Measurements from ENCODE around the gene RHOB.
"Not testable (repeated sequence)": the region's sequence is repeated elsewhere in the genome, so short reads cannot be mapped to it uniquely, and the experiment has no call there.

Gene RHOB

DNA sequence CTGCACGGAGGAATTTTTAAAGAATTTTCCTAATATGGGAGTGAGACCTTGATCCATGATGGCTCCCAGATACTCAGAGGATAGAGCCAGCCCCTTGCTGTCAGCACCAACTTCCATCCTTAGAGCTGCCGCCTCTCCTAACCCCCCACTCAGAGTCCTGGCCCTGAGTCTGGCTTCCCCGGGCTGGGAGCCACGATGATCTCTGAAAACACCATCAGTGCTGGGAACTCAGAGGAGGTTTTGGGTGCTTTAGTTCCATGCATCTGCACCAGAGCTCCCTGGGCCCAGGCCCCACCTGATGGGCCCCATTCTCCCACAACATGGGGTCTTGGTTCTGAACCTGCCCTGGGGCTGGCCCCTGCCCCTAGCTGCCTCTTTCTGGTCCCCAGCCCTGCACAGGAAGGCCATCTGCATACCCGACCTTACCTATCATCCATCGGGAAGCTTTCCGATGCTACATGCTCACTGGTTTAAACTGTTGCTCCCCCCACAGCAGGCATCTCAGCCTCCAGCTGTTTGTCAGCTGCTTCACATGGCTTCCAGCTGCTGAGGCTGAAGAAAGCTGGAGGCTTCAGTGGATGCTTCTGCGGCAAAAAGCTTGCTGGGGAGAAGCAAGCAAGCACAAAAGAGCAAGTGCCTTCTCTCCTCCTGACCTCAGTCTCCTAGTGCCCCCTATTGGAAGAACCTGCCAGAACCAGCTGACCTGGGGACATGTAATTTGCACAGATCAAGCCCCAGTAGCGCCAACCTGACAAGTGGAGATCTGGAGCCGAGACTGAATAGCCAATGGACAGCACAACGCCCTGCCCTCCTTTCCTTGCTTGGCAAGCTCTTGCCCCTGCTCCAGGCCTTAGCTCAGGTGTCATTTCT is 24.2 kb upstream of the RHOB start:
- no peak for DNase-seq (ENCODE audit: low read depth in 2 of 3, low spot score in 2 of 3)

DNA sequence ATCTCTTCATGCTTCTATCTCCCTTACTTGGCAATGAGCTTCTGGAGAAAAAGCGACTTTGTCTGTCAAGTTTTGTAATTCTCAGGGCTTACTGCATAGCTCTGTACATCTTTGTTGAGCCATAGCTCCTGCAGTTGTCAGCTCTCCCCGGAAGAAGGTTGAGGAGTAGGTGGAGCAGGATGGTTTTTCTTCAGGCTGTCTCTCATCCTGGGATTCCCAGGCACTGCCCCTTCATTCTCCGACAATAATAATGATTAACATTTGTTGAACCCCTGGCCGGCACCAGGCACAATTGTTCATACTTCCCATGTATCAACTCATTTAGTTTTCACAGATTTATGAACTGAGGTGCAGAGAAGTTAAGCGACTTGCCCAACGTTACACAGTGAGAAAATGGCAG is 23.5 kb upstream of the RHOB start:
- no peak for DNase-seq (ENCODE audit: low read depth in 2 of 3, low spot score in 2 of 3)

DNA sequence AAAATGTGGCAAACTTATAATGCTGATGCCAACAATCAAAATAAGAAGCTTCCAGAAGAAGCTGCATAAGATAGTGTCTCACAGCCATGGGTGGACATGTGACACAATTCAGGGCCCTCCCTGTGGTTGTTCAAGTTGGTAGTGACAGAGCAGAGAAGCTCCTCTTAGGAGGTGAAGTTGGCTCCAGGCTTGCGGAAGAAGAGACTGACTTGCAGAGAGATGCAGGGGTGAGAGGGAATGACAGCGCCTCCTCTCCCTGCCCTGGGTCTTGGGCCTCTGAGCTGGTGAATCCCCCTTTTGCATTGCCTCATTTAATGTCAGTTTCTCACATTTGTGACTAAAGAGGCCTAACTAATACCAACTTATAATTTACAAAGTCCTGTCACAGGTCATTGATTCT is 23.0 kb upstream of the RHOB start:
- no peak for DNase-seq (ENCODE audit: low read depth in 2 of 3, low spot score in 2 of 3)

DNA sequence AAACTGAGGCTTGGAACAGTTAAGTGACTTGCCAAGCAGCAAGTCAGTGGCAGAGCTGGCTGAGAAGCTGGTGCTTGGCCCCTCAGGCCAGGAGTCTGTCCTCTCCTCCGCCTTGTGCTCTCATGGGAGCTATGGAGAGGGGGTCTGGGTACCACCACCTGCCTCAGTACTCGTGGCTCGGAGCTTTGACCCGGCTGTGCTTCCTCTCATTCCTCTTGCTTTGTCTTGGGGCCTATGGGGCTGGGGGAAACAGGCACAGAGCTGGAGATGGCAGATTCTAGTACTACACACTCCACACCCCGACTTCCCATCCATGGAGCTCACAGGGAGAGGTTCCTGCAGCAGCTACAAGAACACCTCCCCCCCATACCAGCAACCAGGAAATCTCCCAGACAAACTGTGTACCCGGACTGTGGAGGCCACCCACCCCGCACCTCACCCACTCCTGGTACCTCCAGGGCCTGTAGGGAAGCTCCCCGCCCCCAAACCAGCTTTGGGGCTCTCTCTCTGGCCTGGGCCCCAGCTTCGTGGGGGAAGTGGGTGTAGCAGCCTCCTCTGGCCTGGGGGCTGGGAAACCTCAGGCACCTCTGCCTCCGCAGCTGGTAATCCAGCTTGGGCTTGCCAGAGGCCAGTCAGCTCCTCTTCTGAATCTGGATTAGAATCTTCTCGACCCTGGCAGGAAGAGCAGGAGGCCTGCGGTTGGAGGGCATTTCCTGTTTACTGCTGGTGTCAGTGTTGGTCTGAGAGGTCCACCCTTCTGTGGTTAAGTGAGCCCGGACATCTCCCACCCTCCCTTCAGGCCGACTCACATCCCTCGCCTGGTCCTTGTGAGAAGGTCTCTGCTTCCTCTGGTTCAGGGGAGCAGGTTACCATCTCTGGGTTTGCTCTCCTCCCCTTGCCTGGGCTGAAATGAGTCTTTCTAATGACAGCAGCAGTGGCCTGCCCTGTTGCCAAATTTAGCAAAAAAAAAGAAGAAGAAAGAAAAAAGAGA is 22.3 kb upstream of the RHOB start:
- no peak for DNase-seq (ENCODE audit: low read depth in 2 of 3, low spot score in 2 of 3)

DNA sequence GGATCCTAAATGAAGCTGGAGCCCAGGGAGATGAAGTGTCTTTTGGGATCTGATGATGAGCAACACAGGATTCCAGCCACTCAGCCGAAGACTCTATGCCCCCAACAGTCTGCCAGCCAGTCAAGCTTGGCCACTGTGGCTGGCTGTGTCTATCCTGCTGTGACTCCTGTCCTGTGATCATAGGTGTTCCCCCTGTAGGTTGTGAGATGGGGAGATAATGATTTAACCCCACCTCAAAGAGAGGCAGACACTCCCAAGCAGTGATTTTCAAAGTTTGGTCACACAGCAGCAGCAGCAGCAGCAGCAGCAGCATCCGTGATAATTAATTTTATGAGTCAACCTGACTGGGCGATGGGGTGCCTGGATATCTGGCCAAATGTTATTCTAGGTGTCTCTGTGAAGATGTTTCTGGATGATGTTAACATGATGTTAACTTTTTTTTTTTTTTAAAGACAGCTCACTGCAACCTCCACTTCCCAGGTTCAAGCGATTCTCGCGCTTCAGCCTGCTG is 21.4 kb upstream of the RHOB start:
- DNase-seq (ENCODE audit: low read depth in 2 of 3, low spot score in 2 of 3), result no peak

DNA sequence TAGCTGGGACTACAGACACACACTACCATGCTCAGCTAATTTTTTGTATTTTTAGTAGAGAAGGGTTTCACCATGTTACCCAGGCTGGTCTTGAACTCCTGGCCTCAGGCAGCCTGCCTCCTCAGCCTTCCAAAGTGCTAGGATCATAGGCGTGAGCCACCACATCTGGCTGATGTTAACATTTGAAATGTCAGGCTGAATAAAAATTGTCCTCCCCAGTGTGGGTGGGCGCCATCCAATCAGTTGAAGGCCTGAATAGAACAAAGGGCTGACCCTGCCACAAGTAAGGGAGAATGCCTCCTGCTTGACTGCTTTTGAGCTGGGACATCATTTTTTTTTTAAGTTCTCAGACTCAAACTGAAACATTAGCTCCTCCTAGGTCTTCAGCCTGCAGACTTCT is 21.0 kb upstream of the RHOB start:
- no peak for DNase-seq (ENCODE audit: low read depth in 2 of 3, low spot score in 2 of 3)

DNA sequence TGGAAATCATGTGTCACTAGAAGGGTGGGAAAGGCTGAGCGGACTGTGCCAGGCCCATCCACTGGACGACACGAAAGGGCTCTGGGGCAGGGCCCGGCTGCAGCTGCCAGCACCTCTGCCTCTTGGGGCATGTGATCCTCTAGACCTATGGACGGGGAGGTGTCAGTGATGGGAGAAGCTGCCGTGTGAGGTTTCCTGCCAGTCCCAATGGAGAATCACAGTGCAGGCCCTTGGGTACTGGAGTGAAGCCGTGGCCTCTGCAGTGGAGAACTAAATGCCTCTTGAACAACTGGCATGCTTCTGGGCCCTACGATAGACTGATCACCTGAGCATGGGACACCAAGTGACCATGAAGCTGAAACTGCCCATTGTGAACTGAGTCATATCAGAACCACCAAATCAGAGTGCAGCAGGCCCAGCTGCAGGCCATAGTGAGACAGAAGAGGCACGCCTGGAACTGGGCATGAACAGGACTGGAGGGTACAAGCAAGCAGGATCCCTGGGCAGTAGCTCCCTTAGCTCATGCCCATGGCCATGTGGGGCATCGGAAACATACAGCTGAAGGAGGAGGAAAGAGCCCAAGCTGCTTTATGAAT is 18.8 kb upstream of the RHOB start:
- no peak for DNase-seq (ENCODE audit: low read depth in 2 of 3, low spot score in 2 of 3)

DNA sequence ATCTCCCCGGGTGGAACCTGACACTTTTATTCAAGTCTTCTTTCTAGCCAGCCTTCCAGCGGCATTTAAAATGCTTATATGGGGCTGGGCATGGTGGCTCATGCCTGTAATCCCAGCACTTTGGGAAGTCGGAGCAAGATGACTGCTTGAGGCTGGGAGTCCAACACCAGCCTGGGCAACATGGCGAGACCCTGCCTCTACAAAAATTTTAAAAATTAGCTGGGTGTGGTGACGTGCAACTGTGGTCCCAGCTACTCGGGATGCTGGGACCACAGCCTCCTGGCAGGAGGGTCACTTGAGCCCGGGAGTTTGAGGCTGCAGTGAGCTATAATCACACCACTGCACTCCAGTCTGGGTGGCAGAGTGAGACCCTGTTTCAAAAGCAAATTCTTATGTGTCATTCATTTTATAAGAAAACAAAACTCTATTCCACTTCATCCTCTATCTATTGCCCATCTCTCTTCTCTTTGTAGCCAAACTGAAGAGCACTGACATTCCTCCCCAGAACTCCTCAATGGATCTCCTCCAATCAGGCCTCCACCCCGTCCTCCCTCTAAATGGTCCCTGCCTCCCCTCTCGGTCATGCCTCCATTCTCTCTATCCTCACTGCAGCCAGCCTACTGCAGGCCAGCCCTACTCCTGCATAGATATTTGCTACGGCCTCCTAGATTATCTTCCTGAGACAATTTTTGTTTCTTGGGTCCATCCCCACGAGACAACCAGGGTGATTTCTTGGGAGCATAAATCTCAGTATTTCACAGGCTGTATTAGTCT is 18.0 kb upstream of the RHOB start:
- DNase-seq (ENCODE audit: low read depth in 2 of 3, low spot score in 2 of 3), result no peak

DNA sequence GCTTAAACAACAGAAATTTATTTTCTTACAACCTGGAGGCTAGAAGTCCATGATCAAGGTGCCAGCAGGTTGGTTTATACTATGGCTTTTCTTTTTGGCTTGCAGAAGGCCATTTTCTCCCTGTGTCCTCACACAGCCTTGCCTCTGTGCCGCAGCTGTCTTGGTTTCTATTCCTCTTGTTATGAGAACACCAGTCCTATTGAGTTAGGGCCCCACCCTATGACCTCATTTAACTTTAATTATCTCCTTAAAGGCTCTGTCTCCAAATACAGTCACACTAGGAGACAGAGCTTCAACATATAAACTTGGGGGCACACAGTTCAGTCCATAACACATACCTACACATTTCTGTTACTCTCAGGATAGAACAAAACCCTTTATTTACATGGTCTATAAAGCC is 17.3 kb upstream of the RHOB start:
- DNase-seq (ENCODE audit: low read depth in 2 of 3, low spot score in 2 of 3), result no peak

DNA sequence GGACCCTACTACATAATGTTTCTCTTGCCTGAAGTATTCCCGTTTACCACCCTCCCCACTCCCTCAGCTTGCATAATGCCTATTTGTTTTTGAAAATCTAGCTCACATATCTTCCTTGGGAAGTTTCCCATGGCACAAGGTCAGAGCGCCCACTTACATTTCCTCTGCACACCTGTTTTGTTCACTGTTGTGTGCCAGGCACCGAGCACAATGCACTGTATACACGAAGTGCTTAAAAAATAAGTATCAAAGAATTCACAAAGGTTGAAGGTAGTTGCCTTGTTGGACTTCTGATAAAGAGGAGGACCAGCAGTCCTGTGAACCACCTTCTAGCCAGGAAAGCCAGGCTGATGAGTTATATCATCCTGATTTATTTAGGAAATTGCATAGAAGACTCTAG is 16.8 kb upstream of the RHOB start:
- no peak for DNase-seq (ENCODE audit: low read depth in 2 of 3, low spot score in 2 of 3)

DNA sequence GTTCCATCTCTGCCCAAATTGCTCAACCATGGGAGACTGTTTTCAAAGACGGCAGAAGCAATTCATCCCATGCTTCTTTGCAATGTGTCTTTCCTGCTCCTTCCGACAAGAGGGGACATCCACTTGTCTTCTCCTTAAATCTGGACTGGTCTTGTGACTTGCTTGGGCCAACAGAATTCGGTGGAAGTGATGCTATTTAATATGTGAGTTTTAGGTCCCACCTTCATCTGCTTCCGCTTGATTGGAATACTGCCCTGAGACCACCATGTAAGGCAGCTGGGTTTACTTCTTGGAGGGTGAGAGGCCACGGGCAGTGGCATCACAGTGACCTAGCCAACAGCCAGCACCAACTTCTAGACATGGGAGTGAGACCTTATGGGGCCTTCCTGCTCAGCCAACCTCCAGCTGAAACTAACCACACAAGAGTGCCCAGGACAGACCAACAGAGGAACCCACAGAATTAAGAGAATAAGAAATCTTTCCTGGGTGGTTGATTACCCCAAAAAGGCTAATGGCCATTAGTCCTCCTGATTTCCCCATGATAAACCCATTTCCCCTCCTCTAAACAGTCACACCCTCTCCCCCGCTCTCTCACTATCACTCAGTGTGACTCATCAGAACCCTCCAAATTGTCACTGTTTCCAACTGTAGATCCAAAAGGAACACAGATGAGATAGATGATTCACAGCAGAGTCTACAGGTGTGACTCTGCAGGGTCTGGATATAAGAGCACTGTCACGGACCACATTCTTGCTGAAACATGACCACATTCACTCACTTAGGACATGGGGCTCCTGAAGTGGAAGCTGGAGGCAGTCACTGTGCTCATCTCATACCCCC is 16.2 kb upstream of the RHOB start:
- DNase-seq (ENCODE audit: low read depth in 2 of 3, low spot score in 2 of 3), result no peak

DNA sequence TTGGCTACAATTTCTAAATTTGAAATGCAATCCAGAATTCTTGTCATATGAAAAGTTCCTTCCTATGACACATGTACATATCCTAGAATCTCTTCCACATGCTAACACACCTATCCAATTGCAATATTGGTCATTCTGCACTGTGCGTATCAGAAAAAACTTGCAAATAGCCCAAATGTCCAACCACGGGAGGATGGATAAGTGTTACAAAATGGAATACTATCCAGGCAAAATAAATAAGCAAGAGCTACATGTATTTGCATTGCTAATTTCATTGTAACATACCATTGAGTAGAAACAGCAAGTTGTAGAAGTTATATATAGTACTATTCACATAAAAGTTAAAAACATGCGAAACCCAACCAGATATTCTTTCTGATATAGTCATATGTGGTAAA is 15.6 kb upstream of the RHOB start:
- DNase-seq (ENCODE audit: low read depth in 2 of 3, low spot score in 2 of 3), result no peak

DNA sequence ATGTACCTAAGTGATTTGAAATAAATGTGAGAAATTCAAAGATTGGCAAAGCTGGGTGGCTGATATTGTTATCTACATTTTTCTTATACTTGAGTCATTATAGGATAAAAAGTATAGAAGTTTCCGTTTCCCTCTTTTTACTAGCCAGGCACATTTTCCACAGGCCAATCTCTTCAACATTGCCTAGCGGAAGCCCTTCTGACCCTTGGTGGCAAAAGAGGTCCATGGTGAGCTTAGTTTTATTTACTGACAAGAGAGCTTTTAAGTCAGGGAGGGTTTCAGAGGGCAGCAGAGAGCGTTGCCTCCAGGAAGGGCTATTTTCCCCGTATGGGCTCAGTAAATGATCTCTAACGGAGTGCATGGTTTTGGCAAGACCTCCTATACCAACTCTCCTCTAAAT is 15.1 kb upstream of the RHOB start:
- DNase-seq (ENCODE audit: low read depth in 2 of 3, low spot score in 2 of 3), result no peak

DNA sequence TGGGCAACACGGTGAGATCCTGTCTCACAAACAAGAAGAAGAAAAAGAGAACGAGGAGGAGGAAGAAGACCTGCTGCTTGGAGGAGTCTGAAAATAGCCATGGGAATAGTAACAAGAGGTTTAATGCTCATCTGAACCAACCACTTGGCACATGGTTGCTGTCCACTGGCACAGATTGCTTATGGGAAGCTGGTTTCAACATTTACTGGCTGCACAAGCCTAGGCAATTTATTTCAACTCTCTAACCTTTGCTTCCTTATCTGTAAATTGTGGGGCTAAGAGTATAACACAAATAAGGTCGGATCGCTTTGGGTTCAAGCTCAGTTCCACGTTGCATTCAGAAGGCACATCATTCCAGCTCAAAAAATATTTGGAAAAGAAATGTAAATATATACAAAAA is 14.2 kb upstream of the RHOB start:
- no peak for DNase-seq (ENCODE audit: low read depth in 2 of 3, low spot score in 2 of 3)

DNA sequence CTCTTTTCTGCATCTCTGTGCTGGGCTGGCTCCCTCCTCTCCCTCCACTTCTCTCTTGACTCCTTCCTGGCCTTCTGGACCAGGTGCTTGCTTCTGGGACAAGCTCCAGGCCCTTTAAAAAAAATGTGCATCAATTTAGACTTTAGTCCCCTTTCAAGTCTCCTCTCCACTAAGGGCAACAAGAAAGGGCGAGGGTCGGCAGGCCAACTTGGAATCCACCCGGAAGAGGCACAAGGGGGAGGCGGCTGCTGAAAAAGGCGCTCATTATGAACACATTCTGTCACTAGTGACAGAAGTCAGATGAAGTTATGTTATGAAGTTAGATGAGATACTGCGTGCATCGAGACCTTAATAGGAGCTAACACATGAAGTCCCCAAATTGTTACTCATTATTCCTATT is 13.6 kb upstream of the RHOB start:
- no peak for DNase-seq (ENCODE audit: low read depth in 2 of 3, low spot score in 2 of 3)

DNA sequence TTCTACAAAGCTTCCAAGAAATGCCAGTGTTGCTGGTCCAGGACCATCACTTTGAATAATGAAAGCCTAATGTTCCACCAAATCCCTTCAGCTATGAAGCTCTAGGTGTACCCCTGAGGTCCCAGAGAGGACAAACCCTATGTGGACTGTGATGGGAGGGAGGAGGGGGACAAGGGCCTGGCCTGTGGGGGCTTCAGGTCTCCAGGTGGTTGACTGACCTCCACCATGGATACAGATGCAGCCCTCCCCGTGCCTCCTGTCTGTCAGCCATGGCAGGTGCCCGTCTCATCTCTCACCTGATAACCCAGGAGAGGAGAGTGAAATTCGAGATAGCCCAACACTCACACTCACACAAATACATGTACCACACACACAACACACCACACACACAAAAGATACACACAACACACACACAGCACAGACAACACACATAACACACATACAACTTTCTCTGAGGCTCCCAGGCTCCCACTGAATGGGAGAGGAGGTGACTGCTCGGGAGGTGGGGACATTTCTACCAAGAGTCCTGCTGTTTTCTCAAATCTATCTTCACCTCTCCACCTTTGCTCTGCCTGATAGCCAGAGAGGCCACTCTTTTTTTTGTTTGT is 12.8 kb upstream of the RHOB start:
- no peak for DNase-seq (ENCODE audit: low read depth in 2 of 3, low spot score in 2 of 3)

DNA sequence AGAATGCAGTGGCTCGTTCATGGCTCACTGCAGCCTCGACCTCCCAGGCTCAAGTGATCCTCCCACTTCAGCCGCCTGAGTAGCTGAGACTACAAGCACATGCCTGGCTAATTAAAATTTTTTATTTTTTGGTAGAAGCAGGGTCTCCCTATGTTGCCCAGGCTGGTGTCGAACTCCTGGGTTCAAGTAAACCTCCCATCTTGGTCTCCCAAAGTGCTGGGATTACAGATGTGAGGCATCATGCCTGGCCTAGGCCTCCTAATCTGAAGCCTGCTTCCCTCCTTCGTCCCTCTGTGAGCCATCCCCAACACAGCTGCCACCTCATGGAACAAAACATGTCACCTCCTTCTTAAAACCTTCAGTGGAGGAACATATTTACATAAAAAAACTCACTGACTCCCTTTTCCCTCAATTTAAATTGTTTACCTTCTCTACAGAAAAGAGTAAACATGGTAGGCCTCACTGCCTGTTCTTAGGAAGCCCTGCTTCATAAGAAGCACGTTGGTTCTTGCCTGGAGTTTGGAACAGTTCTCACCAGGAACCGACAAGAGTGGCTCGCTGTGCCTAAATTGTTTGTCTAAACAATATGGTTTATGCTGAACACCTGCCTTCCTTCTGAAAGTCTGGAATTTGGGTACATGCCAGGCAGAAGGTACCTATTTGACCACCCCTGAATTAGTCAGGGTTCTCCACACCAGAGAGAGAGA is 12.1 kb upstream of the RHOB start:
- no peak for DNase-seq (ENCODE audit: low read depth in 2 of 3, low spot score in 2 of 3)

DNA sequence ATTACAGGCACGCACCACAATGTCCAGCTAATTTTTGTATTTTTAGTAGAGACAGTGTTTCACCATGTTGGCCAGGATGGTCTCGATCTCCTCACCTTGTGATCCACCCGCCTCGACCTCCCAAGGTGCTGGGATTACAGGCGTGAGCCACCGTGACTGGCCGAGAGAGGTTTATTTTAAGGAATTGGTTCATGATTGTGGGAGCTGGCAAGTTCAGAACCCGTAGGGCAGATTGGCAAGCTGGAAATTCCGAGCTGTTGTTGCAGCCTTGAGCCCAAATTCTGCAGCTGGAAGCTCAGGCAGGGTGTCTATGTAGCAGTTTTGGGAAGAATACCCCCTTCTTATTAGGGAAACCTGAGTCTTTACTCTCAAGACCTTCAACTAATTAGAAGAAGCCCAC is 11.4 kb upstream of the RHOB start:
- not testable (repeated sequence) for DNase-seq (ENCODE audit: low read depth in 2 of 3, low spot score in 2 of 3)
